ENCODE measurements around the gene ZNF219. TPM values are rescaled to one million over a fixed set of nuclear protein-coding genes. Genes with fewer than 3 reads are reported as not detected.

The ZNF219 gene
- total and polyA plus RNA-seq, 2 of the 13 experiments (the other 11 are each of a cell fraction or from before 2014, with no cell fraction given): 34.5 to 36.6 TPM

DNA sequence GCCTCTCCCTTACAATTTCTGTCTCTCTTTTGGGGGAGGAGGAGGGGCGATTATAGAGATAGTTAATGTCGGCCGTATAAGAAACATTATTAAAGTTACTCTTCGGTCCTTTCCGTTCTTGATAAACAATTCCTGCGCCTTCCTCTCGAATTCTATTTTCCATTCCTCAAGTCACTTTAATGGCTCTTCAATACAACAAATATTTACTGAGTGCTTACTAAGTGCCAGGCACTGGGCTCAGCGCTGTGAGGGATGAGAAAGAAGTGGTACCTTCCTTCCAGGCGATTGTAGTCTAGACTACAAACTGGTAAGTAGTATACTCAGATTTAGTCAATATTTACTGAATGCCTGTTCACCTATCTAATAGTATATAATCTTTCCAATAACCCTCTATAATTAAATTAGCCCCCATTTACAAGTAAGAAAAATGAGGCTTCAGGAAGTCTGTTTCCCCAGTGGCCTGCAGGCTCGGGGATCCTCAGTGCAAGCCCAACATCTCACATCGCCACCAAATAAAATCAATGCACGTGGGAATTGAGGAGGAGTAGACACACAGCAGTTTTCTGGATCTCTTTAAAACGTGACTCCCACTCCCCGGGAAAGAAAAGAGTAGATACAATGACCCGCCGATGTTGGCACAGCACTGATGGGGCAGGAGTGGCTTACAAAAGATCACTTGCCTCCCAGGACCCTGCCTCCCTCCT is 589 bp upstream of the ZNF219 start (continued):
- TF ChIP-seq GLI4 (CRISPR knock-in tag; IDR thresholded peaks at IDR 0.05; ENCODE audit: borderline replicate concordance): no peak
- TF ChIP-seq SIN3A (IDR thresholded peaks at IDR 0.05; ENCODE audit: borderline replicate concordance, low read depth, low read length): no peak
- no peak for TF ChIP-seq PPARG (CRISPR knock-in tag; conservative IDR thresholded peaks at IDR 0.05)
- no peak for TF ChIP-seq ZNF839 (CRISPR knock-in tag; IDR thresholded peaks at IDR 0.05; ENCODE audit: borderline replicate concordance)
- TF ChIP-seq ZNF253 (CRISPR knock-in tag; IDR thresholded peaks at IDR 0.05; ENCODE audit: borderline replicate concordance): no peak
- TF ChIP-seq CREM (IDR thresholded peaks at IDR 0.05): no peak; the same call in 1 of the 2 replicates
- no peak for TF ChIP-seq CREM (CRISPR knock-in tag; IDR thresholded peaks at IDR 0.05)
- TF ChIP-seq ZNF205 (CRISPR knock-in tag; IDR thresholded peaks at IDR 0.05): peak; percentile 96
- no peak for TF ChIP-seq PRPF4 (IDR thresholded peaks at IDR 0.05; ENCODE audit: low read depth, low read length, poor library complexity, severe bottlenecking)
- TF ChIP-seq, protein P1, sequence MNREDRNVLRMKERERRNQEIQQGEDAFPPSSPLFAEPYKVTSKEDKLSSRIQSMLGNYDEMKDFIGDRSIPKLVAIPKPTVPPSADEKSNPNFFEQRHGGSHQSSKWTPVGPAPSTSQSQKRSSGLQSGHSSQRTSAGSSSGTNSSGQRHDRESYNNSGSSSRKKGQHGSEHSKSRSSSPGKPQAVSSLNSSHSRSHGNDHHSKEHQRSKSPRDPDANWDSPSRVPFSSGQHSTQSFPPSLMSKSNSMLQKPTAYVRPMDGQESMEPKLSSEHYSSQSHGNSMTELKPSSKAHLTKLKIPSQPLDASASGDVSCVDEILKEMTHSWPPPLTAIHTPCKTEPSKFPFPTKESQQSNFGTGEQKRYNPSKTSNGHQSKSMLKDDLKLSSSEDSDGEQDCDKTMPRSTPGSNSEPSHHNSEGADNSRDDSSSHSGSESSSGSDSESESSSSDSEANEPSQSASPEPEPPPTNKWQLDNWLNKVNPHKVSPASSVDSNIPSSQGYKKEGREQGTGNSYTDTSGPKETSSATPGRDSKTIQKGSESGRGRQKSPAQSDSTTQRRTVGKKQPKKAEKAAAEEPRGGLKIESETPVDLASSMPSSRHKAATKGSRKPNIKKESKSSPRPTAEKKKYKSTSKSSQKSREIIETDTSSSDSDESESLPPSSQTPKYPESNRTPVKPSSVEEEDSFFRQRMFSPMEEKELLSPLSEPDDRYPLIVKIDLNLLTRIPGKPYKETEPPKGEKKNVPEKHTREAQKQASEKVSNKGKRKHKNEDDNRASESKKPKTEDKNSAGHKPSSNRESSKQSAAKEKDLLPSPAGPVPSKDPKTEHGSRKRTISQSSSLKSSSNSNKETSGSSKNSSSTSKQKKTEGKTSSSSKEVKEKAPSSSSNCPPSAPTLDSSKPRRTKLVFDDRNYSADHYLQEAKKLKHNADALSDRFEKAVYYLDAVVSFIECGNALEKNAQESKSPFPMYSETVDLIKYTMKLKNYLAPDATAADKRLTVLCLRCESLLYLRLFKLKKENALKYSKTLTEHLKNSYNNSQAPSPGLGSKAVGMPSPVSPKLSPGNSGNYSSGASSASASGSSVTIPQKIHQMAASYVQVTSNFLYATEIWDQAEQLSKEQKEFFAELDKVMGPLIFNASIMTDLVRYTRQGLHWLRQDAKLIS (CRISPR knock-in tag; IDR thresholded peaks at IDR 0.05): no peak
- TF ChIP-seq, protein P2, sequence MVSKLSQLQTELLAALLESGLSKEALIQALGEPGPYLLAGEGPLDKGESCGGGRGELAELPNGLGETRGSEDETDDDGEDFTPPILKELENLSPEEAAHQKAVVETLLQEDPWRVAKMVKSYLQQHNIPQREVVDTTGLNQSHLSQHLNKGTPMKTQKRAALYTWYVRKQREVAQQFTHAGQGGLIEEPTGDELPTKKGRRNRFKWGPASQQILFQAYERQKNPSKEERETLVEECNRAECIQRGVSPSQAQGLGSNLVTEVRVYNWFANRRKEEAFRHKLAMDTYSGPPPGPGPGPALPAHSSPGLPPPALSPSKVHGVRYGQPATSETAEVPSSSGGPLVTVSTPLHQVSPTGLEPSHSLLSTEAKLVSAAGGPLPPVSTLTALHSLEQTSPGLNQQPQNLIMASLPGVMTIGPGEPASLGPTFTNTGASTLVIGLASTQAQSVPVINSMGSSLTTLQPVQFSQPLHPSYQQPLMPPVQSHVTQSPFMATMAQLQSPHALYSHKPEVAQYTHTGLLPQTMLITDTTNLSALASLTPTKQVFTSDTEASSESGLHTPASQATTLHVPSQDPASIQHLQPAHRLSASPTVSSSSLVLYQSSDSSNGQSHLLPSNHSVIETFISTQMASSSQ (IDR thresholded peaks at IDR 0.05; ENCODE audit: low read depth): no peak
- TF ChIP-seq, protein P2 (CRISPR knock-in tag; IDR thresholded peaks at IDR 0.05; ENCODE audit: borderline replicate concordance): no peak
- TF ChIP-seq ZNF468 (CRISPR knock-in tag; IDR thresholded peaks at IDR 0.05): no peak
- no peak for TF ChIP-seq DR1 (CRISPR knock-in tag; IDR thresholded peaks at IDR 0.05)
- no peak for TF ChIP-seq SOX6 (IDR thresholded peaks at IDR 0.05)
- peak; percentile 20; the same call in 1 of the 2 replicates for TF ChIP-seq SOX6 (CRISPR knock-in tag; IDR thresholded peaks at IDR 0.05)
- no peak for TF ChIP-seq GPN1 (CRISPR knock-in tag; IDR thresholded peaks at IDR 0.05; ENCODE audit: borderline replicate concordance)
- no peak for TF ChIP-seq ZNF24 (IDR thresholded peaks at IDR 0.05)
- no peak for TF ChIP-seq HOXA3 (CRISPR knock-in tag; IDR thresholded peaks at IDR 0.05)
- no peak for TF ChIP-seq TBX3 (IDR thresholded peaks at IDR 0.05; ENCODE audit: borderline replicate concordance)
- no peak for TF ChIP-seq REPIN1 (CRISPR knock-in tag; IDR thresholded peaks at IDR 0.05; ENCODE audit: borderline replicate concordance, low read depth)

Data from HepG2 (cell line).